Activated T-helper 1 cell treated with anti-CD3 and anti-CD28 coated beads, Interleukin-12 subunit alpha, Interleukin-12 subunit beta, Interleukin-2, Interleukin-4 antibody, amounts not matched to agents 30 ng/mL and 10 ng/mL and 1 ng/mL, durations not matched to agents 14 hours and 24 hours and 36 hours (primary cell): Measurements from ENCODE around the gene MR1. TPM values are rescaled to one million over a fixed set of nuclear protein-coding genes. Genes with fewer than 3 reads are reported as not detected.

ENCODE experiments used
- DNase-seq: peaks from one replicate; pipeline ENCODE4 v3.0.0; 2021; ENCODE audit warnings: low spot score
- H3K27ac Mint-ChIP-seq: one replicate; pipeline ENCODE4 v1.8.0; 2021; ENCODE audit warnings: mild to moderate bottlenecking, mixed read lengths
- H3K27me3 Mint-ChIP-seq: one replicate; pipeline ENCODE4 v1.8.0; 2022; ENCODE audit warnings: mild to moderate bottlenecking, moderate library complexity, mixed read lengths; ENCODE audit not compliant: insufficient read depth
- H3K36me3 Mint-ChIP-seq: one replicate; pipeline ENCODE4 v1.8.0; 2021; ENCODE audit warnings: low read depth, mixed read lengths
- H3K4me1 Mint-ChIP-seq: one replicate; pipeline ENCODE4 v1.8.0; 2021; ENCODE audit warnings: low read depth, mixed read lengths
- H3K4me3 Mint-ChIP-seq: one replicate; pipeline ENCODE4 v1.8.0; 2021; ENCODE audit warnings: mild to moderate bottlenecking, moderate library complexity, mixed read lengths
- H3K9me3 Mint-ChIP-seq: one replicate; pipeline ENCODE4 v1.8.0; 2021; ENCODE audit warnings: mixed read lengths
- intact Hi-C: fragments of 100-400 bp; cut with micrococcal nuclease; formaldehyde crosslinking; loops from one replicate; pipeline ENCODE4 v1.15.1; 2024
- total RNA-seq: library from RNA; stranded (reverse); gene quantifications from 2 replicates; pipeline ENCODE4 v1.2.3, GENCODE V29; 2022

The MR1 gene
- 16.6 and 17.6 TPM in 2 replicates for total RNA-seq

GRCh38 chr1:181033799-181034451 lies at the start of gene MR1:
MR1 (plus strand) TSS chr1:181033983; CDS start chr1:181034008, 25 bp downstream.
- Mint-ChIP-seq H3K9me3 (no peaks in the 10 kb centered on the region), H3K27me3 (no peaks in the 10 kb centered on the region), H3K4me1 (peaks cover 63% of the 10 kb centered on the region), H3K27ac (peak within 1 kb of the TSS; percentile 96), H3K4me3 (peak within 1 kb of the TSS; percentile 95), H3K36me3 (peaks cover 17% of the 10 kb centered on the region)
- DNase-seq = peak; percentile 51
- intact Hi-C loops = loop anchor here (1.0 to 10.0 kb wide), 5 partner anchors 10 to 991 kb away; partner anchors contain the start of gene ACBD6

DNA sequence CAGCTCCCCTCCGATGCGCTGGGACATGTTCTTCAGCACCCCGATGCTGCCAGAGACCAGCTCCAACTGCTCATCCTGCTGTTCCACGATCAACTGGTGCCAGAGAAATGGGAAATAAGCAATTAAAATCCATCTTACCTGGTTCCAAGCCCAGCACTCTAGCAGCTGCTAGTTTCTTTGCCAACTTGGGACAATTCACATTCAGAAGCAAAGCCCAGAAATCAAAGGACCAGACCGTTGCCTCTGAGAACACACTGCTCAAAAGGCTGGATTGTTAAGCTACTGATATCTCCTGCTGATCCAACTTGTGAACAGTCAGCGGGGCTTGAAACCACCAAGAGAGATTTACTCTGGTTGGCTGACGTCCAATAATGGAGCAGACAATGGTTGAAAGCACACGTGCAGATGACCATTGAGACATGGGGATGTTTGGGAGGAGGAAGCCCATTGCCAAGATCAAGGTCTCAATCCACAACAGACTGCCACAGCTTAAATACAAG lies 45.5 kb upstream of the MR1 start:
- no peak overlapping the region for H3K4me3 Mint-ChIP-seq
- no peak for DNase-seq
- H3K36me3 Mint-ChIP-seq = peaks cover 52% of the 10 kb centered on the region
- H3K27ac Mint-ChIP-seq = no peak overlapping the region
- no peaks in the 10 kb centered on the region for H3K9me3 Mint-ChIP-seq
- peaks cover 11% of the 10 kb centered on the region for H3K4me1 Mint-ChIP-seq
- no peaks in the 10 kb centered on the region for H3K27me3 Mint-ChIP-seq
- intact Hi-C loops = no loop called here

DNA sequence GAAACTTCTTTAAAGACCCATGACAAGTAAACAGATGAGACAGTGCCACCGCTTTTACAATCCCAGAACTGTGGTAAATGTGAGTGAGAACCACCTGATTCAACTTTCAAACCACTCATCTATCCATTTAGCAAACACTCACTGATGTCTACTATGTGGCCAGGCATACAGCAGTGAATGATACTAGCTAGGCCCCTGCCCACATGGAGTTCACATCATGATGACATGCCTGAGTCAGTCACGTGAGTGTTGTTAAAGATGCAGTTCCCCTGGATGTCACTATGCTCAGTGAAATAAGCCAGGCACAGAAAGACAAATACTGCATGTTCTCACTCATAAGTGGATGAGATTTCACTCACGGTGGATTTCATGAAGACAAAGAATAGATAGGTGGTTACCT lies 39.5 kb upstream of the MR1 start:
- intact Hi-C loops = loop anchor here (2.0 kb wide), 1 partner anchor 13 kb away; no protein-coding TSS in a partner anchor
- Mint-ChIP-seq H3K27me3 (no peaks in the 10 kb centered on the region), H3K4me1 (peaks cover 13% of the 10 kb centered on the region), H3K36me3 (peaks cover 30% of the 10 kb centered on the region), H3K4me3 (no peak overlapping the region), H3K27ac (no peak overlapping the region), H3K9me3 (no peaks in the 10 kb centered on the region)
- no peak for DNase-seq

DNA sequence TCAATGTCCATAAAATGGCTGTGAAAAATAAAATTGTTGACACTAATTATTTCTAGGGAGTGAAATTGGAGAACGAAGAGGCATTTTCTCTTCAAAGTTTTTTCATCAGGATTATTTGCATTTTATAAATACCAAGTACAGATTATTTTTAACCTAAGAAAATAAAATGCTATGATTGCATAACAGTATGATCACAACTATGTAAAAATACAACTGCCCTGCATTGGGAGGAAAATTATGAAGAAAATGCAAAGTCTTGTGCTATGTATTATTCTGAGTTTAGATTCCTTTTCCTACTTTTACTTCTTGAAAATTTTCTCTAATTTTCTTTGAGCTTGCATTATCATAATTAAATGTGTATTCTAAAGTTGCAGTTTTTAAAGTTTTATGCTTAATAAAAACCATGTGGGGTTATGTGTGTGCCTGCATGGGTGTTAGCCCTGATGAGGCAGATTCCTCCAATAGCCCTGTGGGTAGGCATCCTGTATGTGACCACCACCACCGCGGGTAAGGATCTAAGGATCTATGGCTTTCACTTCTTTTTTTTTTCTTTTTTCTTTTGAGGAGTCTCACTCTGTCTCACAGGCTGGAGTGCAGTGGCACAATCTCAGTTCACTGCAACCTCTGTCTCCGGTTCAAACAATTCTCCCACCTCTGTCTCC lies 35.8 kb upstream of the MR1 start:
- no peak overlapping the region for H3K4me3 Mint-ChIP-seq
- no peak for DNase-seq
- no peaks in the 10 kb centered on the region for H3K27me3 Mint-ChIP-seq
- H3K36me3 Mint-ChIP-seq = peaks cover 28% of the 10 kb centered on the region
- H3K9me3 Mint-ChIP-seq = no peaks in the 10 kb centered on the region
- H3K4me1 Mint-ChIP-seq = peaks cover 12% of the 10 kb centered on the region
- H3K27ac Mint-ChIP-seq = no peak overlapping the region
- intact Hi-C loops = no loop called here

GRCh38 chr1:181001091-181001780 lies 32.5 kb upstream of the MR1 start:
- no peak for DNase-seq
- intact Hi-C loops = no loop called here
- Mint-ChIP-seq H3K9me3 (no peaks in the 10 kb centered on the region), H3K27me3 (no peaks in the 10 kb centered on the region), H3K4me1 (peaks cover 10% of the 10 kb centered on the region), H3K36me3 (peaks cover 42% of the 10 kb centered on the region), H3K4me3 (no peak overlapping the region), H3K27ac (no peak overlapping the region)

- no peaks in the 10 kb centered on the region for H3K27me3 Mint-ChIP-seq
- H3K9me3 Mint-ChIP-seq = no peaks in the 10 kb centered on the region
- H3K4me3 Mint-ChIP-seq = no peak overlapping the region
- no peak overlapping the region for H3K27ac Mint-ChIP-seq
- no peak for DNase-seq
- intact Hi-C loops = no loop called here
- peaks cover 10% of the 10 kb centered on the region for H3K4me1 Mint-ChIP-seq
- peaks cover 46% of the 10 kb centered on the region for H3K36me3 Mint-ChIP-seq
Measured at GRCh38 chr1:181002582-181003172, 31.1 kb upstream of the MR1 start.

GRCh38 chr1:181010789-181011188 lies 23.0 kb upstream of the MR1 start:
- H3K36me3 Mint-ChIP-seq = peaks cover 23% of the 10 kb centered on the region
- H3K4me1 Mint-ChIP-seq = peaks cover 26% of the 10 kb centered on the region
- no peaks in the 10 kb centered on the region for H3K9me3 Mint-ChIP-seq
- no peak overlapping the region for H3K4me3 Mint-ChIP-seq
- DNase-seq = no peak
- intact Hi-C loops = loop anchor here (10.0 kb wide), 2 partner anchors 1056 to 1604 kb away; partner anchors contain the start of gene CEP350
- H3K27me3 Mint-ChIP-seq = no peaks in the 10 kb centered on the region
- H3K27ac Mint-ChIP-seq = no peak overlapping the region

DNA sequence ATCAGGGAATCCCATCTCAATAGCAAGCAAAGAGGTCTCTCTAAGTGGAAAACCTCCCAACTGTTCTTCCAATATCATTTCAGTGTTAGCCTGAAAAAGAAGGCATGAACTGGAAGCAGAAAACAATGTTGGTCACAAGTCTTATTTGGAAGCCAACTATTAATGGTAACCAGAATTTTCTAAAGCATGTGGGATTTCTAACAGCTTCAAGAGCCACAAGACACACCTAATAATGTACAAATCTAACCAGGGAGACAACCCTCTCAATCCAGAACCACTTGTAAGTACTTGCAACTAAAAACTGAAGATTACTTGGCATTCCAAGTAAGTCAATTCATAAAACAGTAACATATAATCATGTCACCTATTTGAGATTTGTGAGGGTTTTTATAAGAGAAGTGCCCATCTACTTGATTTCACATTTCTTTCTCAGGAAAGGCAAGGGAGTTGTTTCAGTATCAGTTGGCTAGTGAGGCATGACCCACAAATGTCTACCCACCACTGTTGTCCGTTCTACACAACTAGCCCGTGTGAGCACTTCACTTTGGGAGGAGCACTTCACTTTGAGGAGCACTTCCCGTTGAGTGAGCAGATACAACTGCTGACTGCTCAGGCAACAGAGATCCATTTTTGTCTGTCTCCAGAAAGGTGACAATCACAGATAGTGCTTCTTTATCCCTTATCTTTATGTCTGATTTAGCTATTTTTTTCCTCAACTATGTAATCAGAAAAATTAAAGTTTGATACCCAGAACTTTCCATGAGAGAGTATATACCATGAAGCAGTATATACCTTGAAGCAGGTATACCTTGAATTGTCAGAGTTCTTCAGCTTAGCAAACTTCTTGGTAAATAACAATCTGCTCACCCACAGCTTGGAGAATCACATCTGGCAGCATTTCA lies 22.2 kb upstream of the MR1 start:
- H3K36me3 Mint-ChIP-seq = peaks cover 21% of the 10 kb centered on the region
- intact Hi-C loops = loop anchor here (10.0 kb wide), 2 partner anchors 1057 to 1603 kb away; partner anchors contain the start of gene CEP350
- H3K27ac Mint-ChIP-seq = no peak overlapping the region
- no peaks in the 10 kb centered on the region for H3K27me3 Mint-ChIP-seq
- no peak for DNase-seq
- peaks cover 26% of the 10 kb centered on the region for H3K4me1 Mint-ChIP-seq
- no peaks in the 10 kb centered on the region for H3K9me3 Mint-ChIP-seq
- no peak overlapping the region for H3K4me3 Mint-ChIP-seq

DNA sequence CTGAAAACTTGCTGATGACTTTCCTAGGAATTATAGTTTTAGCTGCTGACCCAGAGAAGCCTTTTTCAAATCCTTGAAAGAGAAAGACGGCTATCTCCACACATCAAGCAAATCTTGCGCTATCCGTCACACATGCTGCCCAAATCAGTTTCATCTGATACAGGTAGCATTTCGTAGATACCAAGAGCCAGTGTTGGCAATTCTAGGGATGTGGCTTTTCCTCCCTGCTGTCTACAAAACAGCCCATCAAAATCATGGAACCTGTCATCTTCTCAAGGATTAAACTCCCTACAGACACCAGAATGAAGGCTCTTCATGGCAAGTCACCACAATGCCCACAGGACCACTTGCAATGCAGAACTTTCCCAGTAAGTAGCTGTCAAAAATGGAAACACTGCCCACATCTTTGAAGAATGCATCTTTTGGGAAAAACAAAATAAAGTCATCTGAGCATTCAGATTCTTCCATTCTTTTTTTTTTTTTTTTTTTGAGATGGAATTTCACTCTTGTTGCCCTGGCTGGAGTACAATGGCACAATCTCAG lies 21.5 kb upstream of the MR1 start:
- Mint-ChIP-seq H3K27me3 (no peaks in the 10 kb centered on the region), H3K27ac (no peak overlapping the region), H3K9me3 (no peaks in the 10 kb centered on the region), H3K4me3 (no peak overlapping the region), H3K36me3 (peaks cover 20% of the 10 kb centered on the region), H3K4me1 (peaks cover 26% of the 10 kb centered on the region)
- intact Hi-C loops = loop anchor here (10.0 kb wide), 2 partner anchors 1057 to 1603 kb away; partner anchors contain the start of gene CEP350
- no peak for DNase-seq

DNA sequence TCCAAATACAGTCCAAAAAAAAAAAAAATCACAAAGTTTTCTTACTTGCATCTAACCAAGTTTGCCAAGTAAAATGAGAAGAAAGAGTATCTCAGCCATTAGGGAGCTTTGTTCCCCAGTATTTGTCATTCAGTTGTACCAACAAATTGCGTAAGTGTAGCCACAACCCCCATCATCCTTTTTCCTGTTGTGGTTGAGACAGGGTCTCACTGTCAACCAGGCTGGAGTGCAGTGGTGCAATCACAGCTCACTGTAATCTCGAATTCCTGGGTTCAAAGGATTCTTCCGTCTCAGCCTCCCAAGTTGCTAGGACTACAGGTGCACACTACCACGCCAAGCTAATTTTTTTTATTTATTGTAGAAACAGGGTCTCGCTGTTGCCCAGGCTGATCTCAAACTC lies 20.6 kb upstream of the MR1 start:
- no peak for DNase-seq
- peaks cover 24% of the 10 kb centered on the region for H3K36me3 Mint-ChIP-seq
- no peaks in the 10 kb centered on the region for H3K9me3 Mint-ChIP-seq
- intact Hi-C loops = loop anchor here (10.0 kb wide), 2 partner anchors 1058 to 1602 kb away; partner anchors contain the start of gene CEP350
- peak overlapping the region; percentile 37 for H3K4me3 Mint-ChIP-seq
- no peaks in the 10 kb centered on the region for H3K27me3 Mint-ChIP-seq
- H3K4me1 Mint-ChIP-seq = peaks cover 32% of the 10 kb centered on the region
- no peak overlapping the region for H3K27ac Mint-ChIP-seq

DNA sequence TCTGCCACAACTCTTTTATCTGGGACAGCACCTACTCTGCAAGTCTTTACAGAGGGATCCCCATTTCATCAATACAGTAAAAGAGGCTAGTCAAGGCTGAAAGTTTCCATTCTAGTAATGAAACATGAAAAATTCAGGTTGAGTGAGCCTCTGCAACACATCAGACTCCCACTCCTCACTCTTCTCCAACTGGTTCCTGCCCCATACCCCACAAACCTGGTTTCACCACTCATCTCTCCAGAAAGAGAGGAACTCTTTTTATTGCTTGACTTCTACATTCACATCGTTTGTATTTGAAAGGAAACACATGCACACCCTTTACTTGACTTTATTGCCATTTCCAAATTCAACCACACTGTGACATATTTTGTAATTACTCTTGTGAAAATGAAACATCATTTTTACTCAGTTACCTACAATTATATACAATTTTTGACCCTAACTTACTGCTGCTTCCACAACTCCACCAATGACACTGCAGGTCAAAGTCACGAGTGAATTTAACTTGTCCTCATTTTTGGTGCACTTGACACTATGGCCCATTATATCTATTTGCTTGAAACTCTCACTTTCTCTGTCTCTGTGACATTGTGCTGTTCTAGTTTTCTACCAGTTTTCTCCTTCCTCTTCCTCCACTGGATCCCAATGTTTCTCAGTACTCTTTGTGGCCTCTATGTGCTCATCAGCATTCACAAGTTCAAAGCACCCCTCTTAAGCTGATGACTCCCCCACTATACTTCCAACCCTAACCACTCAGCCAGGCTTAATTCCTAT lies 19.1 kb upstream of the MR1 start:
- H3K27me3 Mint-ChIP-seq = no peaks in the 10 kb centered on the region
- peaks cover 44% of the 10 kb centered on the region for H3K4me1 Mint-ChIP-seq
- no peak for DNase-seq
- no peaks in the 10 kb centered on the region for H3K9me3 Mint-ChIP-seq
- no peak overlapping the region for H3K27ac Mint-ChIP-seq
- peaks cover 33% of the 10 kb centered on the region for H3K36me3 Mint-ChIP-seq
- H3K4me3 Mint-ChIP-seq = no peak overlapping the region
- intact Hi-C loops = loop anchor here (1.0 to 10.0 kb wide), 11 partner anchors 8 to 1600 kb away; partner anchors contain the start of genes CEP350, MR1, STX6 and XPR1
